ENCODE measurements around the gene ZNF438.

GRCh38 chr10:30995081-30995770 lies 36.4 kb downstream of the ZNF438 start:
- no peak for TF ChIP-seq POLR2AphosphoS5 (IDR thresholded peaks at IDR 0.05)
- TF ChIP-seq CTCF (IDR thresholded peaks at IDR 0.05): no peak
- TF ChIP-seq POLR2A (IDR thresholded peaks at IDR 0.05): no peak
- no peak for TF ChIP-seq EP300 (IDR thresholded peaks at IDR 0.05)
